Measurements from ENCODE around the gene OR4D5.

- TF ChIP-seq CTCF (IDR thresholded peaks at IDR 0.05; ENCODE audit: poor library complexity, severe bottlenecking) (no peak), POLR2AphosphoS5 (IDR thresholded peaks at IDR 0.05) (no peak), EZH2 (IDR thresholded peaks at IDR 0.05; ENCODE audit: borderline replicate concordance, insufficient read depth, low read length, poor library complexity, severe bottlenecking) (no peak), REST (IDR thresholded peaks at IDR 0.05; ENCODE audit: borderline replicate concordance) (no peak), SMC3 (conservative IDR thresholded peaks at IDR 0.05; ENCODE audit: poor library complexity) (no peak), MXI1 (conservative IDR thresholded peaks at IDR 0.05; ENCODE audit: poor library complexity, severe bottlenecking) (no peak)
Measured at GRCh38 chr11:123977731-123978347, 38.4 kb downstream of the OR4D5 start, which contains the start of gene OR10S1.
